HS-5 (cell line): ENCODE data around the gene STX17.
"Not testable (repeated sequence)": the region's sequence is repeated elsewhere in the genome, so short reads cannot be mapped to it uniquely, and the experiment has no call there.

Source experiments
- DNase-seq: peaks from one replicate; pipeline ENCODE4 v3.0.0-alpha.2; 2012; ENCODE audit warnings: low read depth

The STX17 gene

DNA sequence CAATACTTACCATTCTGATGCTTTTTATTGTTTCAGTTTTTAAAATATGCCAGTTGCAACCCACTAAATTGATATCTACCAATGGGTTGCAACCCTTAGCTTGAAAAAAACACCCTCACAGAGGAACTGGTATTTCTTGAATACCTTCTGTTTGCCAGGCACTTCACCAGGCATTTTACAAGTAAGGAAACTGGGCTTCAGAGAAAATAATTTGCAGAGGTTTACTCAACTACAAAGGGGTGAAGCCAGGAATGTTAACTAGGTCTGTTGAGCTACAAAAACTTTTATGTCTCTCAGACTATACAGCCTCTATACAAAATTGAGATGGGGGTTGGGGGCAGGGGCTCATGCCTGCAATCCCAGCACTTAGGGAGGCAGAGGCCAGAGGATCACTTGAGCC, 65.0 kb downstream of the STX17 start:
- DNase-seq: no peak

DNA sequence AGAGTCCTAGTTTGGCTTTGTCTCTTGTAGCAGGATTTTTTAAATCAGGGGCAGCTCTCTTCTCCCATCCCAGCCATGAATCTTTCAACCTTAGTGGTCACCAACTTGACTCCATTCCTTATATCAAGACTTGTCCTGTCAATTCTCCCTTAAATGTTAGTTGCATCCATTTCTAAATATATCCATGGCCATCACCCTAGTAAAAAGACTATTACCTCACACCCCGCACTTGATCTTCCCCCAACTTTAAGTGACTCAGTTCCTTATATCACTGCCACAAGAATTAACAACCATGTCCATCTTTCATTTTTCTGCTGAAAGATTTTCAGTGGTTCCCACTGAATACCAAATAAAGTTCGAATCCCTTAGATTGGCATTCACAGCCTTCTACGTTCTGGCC, 67.0 kb downstream of the STX17 start:
- no peak for DNase-seq

DNA sequence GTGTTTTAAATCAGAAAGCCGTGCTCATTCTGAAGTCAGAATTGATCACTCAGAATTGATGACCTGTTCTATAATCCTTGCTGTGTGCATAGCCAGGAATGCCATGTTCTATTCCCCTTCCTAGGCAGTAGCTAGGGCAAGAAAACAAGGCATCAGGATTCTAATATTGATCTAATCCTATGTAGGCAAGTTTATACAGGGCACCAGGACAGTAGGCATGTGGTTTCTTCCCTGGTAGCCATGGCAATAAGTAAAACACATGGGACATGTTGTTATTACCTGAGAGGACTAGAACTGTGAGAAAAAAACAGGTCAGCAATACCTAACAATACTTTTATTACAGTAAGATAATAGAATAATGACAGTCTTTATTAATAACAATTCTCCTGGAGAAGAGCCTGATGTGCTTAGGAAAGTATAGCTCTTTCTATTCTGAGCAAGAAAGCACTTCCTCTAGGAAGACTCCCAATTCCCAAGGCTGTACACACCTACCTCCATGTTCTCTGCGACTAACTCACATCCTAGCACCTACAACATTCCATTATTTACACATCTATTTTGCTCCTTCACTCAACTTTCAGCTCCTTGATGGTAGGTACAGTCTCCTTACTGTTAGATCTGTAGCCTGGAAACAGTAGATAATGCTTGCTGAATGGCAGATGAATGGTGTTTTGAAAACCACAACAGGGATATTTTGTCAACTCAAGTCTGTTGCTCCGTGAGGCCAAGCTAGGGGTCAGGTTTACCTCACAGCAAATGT, 70.8 kb downstream of the STX17 start:
- DNase-seq: no peak

DNA sequence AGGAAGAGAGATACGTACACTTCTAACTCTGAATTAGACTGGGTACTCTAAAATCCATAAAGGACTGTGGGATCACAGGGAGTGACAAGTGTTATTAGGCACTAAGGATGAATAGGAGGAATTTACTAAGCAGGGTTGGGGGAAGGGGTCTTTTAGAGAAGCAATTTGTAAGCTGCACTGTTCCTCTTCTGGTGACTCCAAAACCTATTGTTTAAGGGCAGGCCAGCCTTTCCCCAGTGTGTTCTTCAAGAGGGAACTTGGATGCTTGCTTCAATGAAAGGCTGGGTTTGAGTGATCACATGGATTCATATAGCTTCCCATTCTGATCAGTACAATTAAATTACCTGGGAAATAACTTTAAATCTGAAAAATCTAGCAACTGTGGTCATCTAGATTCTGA, 71.8 kb downstream of the STX17 start:
- DNase-seq: no peak

DNA sequence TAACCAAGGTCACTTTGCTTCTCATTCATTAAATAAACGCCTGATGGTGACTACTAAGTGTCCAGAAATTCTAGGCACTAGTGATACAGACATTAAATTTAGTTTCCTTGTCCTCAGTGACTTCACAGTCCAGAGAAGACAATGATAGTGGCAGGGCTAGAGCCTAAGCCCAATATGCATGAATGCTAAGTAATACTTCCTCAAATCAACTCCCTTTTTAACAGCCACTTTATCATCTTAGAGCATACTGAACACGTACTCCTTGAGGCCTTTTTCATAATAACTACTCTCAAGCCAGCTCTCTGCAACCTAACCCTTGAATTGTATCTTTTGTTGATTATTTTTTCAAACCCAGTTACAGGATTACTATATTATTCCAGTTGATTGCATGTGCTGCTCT, 74.1 kb downstream of the STX17 start:
- DNase-seq: no peak

DNA sequence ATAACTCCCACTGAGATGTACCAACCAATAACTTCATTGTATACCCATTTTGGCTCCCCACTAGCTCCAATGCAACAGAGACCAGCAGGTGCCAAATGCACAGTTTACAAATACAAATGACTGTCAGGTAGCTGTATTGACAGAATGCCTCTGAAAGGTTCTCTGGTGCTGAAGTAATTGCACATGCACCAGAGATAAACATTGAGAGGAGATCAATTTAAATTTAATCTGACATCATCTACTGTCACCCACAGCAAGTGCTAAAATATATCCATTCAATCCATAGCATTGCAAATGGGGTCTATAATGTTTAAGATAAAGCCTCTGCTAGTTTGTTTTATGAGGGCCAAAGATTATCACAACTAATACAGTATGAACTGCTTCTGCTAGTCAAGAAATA, 80.2 kb downstream of the STX17 start:
- DNase-seq: no peak

DNA sequence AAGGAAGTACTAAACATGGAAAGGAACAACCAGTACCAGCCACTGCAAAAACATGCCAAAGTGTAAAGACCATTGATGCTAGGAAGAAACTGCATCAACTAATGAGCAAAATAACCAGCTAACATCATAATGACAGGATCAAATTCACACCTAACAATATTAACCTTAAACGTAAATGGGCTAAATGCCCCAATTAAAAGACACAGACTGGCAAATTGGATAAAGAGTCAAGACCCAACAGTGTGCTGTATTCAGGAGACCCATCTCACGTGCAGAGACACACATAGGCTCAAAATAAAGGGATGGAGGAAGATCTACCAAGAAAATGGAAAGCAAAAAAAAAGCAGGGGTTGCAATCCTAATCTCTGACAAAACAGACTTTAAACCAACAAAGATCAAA, 84.1 kb downstream of the STX17 start:
- DNase-seq: not testable (repeated sequence)

DNA sequence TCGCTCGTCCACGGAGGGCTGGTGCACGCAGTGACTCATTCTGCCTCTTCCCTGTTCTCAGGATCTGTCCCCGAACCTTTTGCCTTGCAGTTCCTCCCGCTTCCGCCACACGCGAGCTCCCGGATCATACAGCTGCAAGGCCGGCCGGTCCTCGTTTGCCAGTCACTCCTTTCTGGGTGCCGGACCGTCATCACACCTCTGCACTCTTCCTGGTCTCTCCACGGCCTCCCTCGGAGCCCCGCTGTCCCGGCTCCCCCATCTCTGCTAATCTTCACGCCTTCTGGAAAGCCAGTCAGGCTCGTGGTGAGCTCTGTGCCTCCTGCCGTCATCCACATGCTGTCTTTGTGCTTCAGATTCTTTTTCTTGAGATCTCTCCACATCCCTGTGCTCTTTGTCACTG, 91.8 kb downstream of the STX17 start:
- DNase-seq: no peak

DNA sequence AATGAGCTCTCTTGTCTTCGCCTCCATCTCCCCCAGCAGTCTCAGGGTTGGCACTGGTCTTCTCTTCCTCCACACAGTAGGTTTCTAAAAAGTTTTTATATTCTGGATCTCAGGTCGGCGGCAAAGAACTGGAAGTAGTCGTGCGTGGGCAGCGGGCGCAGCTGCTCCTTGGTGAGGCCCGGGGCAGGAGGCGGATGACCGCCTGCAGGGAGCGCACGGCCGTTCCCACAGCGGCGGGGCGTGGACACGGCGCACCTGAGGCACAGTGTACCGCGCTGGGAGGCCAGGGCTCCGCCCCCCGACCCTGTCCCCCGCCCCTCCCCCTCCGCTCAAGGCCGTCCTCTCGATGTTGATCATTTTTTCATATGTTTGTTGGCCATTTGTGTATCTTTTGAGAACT, 92.4 kb downstream of the STX17 start:
- DNase-seq: no peak

DNA sequence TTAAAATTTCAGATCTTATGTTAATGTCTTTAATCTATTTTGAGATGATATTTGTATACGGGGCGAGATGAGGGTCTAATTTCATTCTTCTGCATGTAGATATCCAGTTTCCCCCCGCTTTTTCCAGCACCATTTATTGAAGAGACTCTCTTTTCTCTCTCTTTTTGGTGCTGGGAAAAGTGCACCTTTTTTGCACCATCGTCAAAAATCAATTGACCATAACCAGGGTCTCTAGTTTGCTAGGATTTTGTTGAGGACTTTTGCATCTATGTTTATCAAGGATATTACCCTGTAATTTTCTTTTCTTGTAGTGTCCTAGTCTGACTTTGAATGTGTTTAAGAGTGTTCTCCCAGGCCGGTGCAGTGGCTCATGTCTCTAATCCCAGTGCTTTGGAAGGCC, 93.3 kb downstream of the STX17 start:
- DNase-seq: no peak

DNA sequence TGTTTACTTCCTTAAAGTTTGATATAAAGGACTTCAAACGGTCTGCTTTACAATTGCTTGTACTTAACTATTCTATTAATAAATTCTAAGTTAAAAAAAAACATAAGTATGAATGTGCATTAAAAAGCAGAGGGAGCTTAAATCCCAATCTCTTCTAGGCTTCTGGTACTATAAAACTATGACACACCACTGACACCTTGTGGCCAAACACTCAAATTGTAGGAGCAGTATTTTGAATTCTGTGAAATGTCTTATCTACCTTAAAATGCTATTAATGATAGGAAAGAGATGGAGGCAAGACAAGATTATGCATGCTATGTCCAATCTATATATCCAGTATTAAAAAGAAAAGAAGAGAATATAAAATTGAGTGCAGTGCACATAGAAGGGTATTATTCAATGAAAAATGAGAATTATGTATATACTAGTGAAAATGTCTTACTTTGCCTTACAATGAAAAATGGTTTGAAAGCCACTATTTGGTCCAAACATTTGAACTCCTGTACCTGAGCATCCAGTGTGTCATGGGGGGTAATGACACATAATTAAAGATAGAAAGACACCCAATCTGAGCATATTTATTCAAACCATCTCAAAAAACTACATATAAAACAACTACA, 104.7 kb downstream of the STX17 start:
- no peak for DNase-seq

DNA sequence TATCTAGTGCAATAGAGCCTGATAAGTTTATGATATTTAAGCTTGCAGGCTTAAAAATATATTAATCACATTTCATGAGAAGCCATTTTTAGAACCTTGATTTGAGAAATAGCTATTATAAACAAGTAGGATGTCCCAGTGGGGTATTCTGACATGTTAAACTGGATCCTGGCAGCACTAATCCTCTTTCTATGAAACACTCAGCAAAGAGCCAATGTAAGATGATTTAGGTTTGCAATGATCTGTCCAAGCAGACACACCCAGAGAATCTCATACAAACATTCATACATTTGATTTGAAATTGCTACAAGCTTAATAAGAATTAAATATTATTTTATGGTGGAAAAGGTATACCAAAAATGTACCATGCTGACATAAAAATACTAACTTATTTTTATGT, 105.8 kb downstream of the STX17 start:
- DNase-seq: no peak

DNA sequence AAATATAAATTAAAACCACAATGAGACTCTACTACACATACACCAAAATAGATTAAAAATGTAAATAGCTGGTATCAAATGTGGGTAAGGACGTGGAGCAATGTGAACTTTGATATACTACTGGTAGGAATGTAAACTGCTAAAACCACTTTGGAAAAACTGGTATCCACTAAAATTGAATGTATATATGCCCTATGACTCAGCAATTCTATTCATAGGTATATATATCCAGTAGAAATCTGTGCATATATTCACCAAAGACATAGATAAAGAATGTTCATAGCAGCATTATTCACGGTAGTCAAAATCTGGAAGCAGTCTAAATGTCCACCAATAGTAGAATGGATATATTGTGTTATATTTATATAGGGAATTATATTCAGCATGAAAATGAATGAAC, 107.1 kb downstream of the STX17 start:
- no peak for DNase-seq

DNA sequence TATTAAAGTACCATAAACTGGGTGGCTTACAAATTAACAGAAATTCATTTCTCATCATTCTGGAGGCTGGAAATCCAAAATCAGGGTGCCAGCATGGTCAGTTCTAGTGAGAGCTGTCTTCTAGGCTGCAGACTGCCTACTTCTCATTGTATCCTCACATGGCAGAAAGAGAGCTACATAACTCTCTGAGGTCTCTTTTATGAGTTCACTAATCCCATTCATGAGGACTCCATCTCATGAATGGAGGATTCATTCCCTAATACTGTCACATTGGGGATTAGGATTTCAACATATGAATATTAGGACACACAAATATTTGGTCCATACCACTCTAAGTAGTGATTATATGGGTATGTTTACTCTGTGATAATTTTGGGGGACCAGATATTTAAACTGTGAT, 108.4 kb downstream of the STX17 start:
- DNase-seq: no peak

DNA sequence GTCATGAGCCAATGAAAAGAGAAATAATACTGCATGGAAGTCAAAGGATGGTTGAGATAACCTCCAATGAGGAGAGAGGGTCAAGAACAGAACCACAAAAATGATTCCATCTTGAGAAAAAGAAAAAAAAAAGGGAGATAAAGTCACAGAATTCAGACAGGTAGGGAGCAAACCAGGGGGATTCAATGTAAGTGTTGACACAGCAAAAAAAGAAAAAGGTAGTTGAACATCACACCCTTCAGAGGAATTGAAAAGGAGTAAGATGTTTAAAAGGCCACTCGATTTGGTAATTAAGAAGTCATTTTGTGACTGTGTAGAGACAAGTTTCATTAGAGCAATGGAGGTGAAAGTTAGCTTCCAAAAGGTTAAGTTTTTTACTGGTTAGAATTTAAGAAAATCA, 113.1 kb downstream of the STX17 start:
- DNase-seq: no peak
